WTC11 (cell line): ENCODE data around the gene DBN1.

Experiments used
- CTCF ChIP-seq: fragments of 200-600 bp; IDR thresholded peaks from 2 replicates; pipeline ENCODE4 v1.8.0; 2022; ENCODE audit warnings: antibody characterized with exemption
- E2F5 ChIP-seq: sonication (generic); formaldehyde crosslinking; IDR thresholded peaks from 2 replicates; pipeline ENCODE4 v1.8.1; 2022; ENCODE audit warnings: mild to moderate bottlenecking, moderate library complexity, missing genetic modification reagents
- ZNF671 ChIP-seq: fragments of 250-450 bp; sonication (Bioruptor Pico); IDR thresholded peaks from 2 replicates; pipeline ENCODE4 v1.8.0; 2021; ENCODE audit warnings: mild to moderate bottlenecking
- TF ChIP-seq, protein P1 (sequence below): sonication (generic); formaldehyde crosslinking; IDR thresholded peaks from 2 replicates; pipeline ENCODE4 v1.8.1; 2023; ENCODE audit warnings: mild to moderate bottlenecking, missing genetic modification reagents, moderate library complexity
- TF ChIP-seq, protein P2 (sequence below): sonication (generic); formaldehyde crosslinking; IDR thresholded peaks from 2 replicates; pipeline ENCODE4 v1.8.1; 2023; ENCODE audit warnings: mild to moderate bottlenecking, missing genetic modification reagents, borderline replicate concordance
- TF ChIP-seq, protein P3 (sequence below): sonication (generic); formaldehyde crosslinking; IDR thresholded peaks from 2 replicates; pipeline ENCODE4 v1.8.1; 2023; ENCODE audit warnings: mild to moderate bottlenecking, missing genetic modification reagents

DNA sequence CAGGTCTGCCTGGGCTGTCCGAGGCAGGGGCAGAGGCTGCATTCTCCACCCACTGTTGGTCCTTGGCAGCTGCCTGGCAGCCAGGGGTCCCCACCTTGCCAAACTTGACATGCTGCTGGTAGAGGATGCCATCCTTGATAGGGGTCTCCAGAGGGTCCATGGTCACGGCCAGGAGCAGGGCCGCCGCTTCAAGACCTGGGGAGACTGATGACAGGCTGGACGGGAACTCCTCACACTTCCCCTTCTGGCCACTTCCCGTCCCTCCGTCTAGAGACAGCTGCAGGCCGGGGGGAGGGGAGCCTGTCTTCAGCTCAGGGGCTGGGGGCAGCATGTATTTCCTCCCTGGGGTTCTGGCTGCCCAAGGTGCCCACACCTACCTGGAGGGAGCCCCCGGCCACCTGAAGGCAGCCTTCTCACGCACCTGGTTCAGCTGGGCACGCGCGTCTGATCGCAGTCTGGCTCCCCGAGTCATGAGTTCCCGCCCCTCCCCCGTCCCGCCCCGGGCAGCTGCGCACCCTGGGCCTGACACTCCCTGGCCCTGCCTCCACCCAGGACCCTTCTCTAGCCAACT, 36.0 kb upstream of the DBN1 start, which contains the start of gene DOK3:
- TF ChIP-seq CTCF = no peak
- no peak for TF ChIP-seq ZNF671 (CRISPR knock-in tag)
- TF ChIP-seq, protein P1, sequence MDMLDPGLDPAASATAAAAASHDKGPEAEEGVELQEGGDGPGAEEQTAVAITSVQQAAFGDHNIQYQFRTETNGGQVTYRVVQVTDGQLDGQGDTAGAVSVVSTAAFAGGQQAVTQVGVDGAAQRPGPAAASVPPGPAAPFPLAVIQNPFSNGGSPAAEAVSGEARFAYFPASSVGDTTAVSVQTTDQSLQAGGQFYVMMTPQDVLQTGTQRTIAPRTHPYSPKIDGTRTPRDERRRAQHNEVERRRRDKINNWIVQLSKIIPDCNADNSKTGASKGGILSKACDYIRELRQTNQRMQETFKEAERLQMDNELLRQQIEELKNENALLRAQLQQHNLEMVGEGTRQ (CRISPR knock-in tag) = no peak
- TF ChIP-seq, protein P2, sequence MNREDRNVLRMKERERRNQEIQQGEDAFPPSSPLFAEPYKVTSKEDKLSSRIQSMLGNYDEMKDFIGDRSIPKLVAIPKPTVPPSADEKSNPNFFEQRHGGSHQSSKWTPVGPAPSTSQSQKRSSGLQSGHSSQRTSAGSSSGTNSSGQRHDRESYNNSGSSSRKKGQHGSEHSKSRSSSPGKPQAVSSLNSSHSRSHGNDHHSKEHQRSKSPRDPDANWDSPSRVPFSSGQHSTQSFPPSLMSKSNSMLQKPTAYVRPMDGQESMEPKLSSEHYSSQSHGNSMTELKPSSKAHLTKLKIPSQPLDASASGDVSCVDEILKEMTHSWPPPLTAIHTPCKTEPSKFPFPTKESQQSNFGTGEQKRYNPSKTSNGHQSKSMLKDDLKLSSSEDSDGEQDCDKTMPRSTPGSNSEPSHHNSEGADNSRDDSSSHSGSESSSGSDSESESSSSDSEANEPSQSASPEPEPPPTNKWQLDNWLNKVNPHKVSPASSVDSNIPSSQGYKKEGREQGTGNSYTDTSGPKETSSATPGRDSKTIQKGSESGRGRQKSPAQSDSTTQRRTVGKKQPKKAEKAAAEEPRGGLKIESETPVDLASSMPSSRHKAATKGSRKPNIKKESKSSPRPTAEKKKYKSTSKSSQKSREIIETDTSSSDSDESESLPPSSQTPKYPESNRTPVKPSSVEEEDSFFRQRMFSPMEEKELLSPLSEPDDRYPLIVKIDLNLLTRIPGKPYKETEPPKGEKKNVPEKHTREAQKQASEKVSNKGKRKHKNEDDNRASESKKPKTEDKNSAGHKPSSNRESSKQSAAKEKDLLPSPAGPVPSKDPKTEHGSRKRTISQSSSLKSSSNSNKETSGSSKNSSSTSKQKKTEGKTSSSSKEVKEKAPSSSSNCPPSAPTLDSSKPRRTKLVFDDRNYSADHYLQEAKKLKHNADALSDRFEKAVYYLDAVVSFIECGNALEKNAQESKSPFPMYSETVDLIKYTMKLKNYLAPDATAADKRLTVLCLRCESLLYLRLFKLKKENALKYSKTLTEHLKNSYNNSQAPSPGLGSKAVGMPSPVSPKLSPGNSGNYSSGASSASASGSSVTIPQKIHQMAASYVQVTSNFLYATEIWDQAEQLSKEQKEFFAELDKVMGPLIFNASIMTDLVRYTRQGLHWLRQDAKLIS (CRISPR knock-in tag) = no peak
- TF ChIP-seq, protein P3, sequence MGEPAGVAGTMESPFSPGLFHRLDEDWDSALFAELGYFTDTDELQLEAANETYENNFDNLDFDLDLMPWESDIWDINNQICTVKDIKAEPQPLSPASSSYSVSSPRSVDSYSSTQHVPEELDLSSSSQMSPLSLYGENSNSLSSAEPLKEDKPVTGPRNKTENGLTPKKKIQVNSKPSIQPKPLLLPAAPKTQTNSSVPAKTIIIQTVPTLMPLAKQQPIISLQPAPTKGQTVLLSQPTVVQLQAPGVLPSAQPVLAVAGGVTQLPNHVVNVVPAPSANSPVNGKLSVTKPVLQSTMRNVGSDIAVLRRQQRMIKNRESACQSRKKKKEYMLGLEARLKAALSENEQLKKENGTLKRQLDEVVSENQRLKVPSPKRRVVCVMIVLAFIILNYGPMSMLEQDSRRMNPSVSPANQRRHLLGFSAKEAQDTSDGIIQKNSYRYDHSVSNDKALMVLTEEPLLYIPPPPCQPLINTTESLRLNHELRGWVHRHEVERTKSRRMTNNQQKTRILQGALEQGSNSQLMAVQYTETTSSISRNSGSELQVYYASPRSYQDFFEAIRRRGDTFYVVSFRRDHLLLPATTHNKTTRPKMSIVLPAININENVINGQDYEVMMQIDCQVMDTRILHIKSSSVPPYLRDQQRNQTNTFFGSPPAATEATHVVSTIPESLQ (CRISPR knock-in tag) = no peak
- TF ChIP-seq E2F5 (CRISPR knock-in tag) = no peak
